Stromal cell of bone marrow (primary cell): ENCODE data around the gene TSC2.
"Not testable (repeated sequence)": the region's sequence is repeated elsewhere in the genome, so short reads cannot be mapped to it uniquely, and the experiment has no call there.

ENCODE experiments used
- DNase-seq: peaks from one replicate; pipeline ENCODE4 v3.0.0-alpha.2; 2012; ENCODE audit warnings: low read depth

The TSC2 gene

DNA sequence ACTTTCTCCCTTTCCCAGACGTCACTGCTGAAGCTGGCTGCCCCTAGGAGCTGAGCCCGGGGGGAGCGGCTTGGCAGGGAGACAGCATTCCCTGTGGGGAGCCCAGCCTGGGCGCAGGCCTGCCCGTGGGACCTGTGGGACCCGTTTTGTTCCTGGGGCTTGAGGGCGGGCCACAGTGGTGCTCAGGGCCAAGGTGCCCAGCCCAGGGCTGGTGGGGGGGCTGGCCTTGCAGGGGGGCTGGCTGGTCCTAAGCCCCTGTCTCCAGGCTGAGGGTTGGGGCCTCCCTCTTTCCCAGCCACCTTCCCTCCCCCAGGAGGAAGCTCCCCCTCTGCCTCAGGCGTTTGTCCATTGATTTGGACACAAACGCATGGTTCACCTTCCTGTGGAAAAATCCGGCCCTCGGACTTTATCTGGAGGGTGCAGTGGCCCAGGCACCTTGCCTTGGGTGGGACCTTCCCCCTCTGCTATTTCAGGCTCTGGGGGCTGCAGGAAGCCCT is 16.7 kb upstream of the TSC2 start:
- no peak for DNase-seq

DNA sequence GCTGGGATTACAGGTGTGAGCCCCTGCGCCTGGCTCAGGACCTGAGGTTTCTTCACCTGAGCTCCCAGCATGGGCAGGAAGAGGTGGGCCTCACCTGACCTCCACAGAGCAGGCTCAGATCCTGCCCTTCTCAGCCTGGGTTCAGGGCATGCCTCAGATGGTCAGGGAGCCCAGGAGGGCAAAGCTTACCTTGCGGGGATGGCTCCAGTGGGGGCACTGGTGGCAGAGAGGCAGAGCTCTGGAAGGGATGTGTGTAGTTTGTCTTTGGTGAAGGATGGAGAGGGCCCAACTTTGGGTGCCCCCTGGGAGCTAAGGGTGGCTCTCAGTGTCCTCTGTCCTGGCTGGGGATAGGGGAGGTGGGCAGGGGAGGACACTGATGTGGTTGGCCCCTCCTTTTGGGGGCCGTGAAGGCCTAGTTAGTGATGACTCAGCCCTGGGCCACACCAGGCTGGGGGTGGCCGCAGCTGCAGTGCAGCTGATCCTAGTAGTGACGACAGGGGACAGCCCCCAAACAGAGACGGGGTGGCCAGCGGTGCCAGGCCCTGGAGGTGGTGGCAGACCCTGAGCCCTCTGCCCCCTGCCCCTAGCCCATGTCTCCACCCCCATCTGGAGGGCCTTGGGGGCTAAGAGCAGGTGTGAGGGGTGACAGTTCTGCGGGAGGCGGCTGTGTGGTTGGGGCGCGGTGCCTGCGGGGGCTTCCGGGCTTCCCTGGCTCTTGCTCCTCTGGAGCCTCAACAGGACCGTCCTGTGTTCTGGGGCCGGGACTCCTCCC is 15.3 kb upstream of the TSC2 start:
- no peak for DNase-seq

DNA sequence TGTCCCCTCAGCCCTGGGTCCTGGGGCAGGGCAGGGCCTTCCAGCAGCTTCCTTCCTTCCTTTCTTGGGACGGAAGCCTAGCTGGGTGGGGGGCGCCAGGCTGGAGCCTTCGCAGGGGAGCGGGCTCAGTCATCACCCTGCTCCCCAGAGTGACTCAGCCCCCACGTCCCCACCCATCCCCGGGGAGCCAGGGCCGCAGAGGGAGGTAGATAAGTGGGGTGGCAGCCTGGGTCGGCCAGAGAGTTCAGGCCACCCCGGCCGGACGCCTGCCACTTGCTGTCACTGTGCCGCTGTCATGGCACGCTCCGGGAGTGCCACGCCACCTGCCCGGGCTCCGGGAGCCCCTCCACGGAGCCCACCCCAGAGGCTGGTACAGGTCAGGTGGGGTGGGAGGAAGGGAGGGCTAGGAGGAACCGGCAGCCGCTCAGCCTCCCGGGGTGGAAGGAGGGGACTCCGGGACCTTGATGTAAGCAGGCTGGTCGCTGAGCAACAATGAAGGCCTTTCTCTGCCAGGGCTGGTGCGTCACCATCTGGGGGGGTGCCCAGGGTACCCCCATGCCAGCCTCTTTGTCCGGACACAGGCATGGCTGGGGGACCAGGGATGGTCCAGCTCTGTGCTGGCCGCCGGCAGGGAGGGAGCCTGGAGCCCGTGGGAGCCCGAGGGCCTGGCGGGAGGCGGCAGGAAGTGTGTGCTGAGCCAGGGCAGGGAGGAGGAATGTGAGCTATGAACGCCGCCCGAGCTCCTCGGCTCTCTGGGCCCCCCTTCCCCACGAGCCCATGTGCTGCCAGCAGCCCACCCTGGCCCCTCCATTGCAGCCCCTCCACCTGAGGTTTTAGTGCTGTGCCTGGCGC is 14.5 kb upstream of the TSC2 start:
- DNase-seq, result peak; percentile 45

DNA sequence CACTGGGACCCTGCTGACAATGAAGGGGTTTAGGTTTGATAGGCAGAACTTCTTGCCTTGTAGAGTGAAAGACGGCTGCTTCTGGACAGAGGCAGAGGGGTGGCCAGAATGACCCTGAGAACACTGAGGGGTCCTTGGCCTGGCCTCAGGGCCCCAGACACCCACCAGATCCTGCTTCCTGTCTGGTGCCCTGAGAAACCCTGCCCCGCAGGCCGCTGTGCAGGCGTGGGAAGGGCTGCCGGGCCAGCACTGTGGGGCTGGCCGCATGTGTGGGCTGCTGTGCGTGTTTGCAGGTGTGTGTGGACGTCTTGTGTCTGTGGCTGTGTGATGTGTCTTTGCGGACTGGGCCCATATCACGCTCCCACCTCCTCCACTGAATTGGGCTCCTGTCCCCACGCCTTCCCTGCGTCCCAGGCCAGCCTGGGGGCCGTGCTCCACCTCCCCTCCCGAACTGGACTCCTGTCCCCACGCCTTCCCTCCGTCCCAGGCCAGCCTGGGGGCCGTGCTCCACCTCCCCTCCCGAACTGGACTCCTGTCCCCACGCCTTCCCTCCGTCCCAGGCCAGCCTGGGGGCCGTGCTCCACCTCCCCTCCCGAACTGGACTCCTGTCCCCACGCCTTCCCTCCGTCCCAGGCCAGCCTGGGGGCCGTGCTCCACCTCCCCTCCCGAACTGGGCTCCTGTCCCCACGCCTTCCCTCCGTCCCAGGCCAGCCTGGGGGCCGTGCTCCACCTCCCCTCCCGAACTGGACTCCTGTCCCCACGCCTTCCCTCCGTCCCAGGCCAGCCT is 13.7 kb upstream of the TSC2 start:
- DNase-seq, result not testable (repeated sequence)

DNA sequence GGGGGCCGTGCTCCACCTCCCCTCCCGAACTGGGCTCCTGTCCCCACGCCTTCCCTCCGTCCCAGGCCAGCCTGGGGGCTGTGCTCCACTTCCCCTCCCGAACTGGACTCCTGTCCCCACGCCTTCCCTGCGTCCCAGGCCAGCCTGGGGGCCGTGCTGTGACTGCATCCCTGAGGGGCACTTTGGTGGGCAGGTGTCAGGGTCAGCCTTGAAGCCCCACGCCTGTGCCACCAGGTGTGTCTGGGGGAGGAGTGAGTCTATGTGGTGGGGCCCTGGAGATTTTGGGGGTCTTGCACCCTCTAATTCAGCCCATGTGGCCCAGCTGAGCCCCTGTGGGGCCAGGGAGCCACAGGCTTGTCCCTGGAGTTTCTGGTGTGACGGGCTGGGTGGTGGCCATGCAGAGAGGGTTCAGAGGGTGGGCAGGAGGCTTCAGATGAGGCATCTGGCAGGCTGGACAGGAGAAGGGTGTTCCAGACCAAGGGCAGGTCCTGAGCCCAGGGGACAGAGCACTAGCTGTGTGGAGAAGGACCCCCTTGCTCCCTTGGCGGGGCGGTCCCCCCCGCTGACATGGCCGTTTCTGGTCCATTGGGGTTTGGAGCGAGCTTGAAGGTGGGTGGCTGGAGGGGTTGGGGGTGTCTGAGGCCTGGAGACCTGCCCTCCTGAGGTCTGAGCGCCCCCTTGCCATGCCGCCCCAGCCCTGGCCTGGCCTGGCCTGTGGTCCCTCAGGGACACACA is 12.9 kb upstream of the TSC2 start:
- no peak for DNase-seq

DNA sequence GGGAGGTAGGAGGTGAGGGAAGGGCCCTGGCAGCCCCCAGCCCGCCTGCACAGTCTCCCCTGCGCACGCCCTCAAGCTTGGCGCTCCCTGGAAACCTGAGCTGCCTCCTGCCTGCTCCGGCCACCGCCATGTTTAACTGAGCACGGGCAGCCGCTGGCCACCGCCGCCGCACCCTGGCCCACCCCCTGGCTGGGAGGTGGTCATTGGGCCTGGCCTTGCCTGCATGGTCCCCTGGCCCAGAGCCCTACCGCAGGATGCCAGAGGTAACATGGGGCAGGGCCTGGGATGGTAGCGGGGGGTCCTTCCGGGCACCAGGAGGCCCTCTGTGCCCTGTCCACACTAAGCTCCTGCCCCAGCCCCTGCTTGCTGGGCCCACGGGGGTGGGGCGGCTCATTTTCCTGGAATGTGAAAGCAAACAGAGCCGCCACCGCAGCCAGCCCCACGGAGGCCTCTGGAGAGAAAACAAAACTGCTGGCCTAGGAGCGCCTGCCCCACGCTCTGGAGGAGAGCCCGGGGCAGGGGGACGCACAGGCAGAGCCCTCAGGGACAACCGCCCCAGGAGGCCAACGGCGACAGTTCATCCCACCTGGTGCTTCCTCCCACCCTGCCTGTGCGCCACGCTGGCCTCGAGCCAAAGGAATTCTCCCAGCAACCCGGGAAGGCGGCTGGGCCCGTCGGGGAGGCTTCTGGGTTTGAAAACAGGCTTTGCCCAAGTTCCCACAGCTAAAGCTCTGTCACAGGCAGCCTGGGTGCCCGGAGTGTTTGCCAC is 12.2 kb upstream of the TSC2 start:
- DNase-seq, result peak; percentile 81

DNA sequence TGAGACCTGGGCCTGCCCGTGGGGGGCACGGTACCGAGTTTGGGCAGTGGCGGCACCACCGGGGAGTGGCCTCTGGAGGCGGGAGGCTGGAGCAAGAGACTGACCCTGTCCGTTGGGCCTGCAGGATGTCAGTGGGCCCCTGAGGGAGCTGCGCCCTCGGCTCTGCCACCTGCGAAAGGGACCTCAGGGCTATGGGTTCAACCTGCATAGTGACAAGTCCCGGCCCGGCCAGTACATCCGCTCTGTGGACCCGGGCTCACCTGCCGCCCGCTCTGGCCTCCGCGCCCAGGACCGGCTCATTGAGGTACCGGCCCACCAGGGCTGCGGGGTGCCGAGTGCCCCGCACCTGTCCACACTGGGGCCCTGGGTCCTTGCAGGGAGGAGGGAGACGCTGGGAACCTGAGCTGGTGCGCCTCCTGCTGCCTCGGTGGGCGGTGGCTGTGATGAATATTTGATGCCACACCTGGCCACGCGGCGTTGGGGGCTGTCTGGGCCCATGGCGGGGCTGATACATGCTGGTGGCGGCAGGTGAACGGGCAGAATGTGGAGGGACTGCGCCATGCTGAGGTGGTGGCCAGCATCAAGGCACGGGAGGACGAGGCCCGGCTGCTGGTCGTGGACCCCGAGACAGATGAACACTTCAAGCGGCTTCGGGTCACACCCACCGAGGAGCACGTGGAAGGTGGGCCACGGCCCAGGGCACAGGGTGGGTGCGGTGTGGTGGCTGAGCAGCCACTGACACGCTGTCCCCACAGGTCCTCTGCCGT is 11.4 kb upstream of the TSC2 start:
- DNase-seq, result no peak

DNA sequence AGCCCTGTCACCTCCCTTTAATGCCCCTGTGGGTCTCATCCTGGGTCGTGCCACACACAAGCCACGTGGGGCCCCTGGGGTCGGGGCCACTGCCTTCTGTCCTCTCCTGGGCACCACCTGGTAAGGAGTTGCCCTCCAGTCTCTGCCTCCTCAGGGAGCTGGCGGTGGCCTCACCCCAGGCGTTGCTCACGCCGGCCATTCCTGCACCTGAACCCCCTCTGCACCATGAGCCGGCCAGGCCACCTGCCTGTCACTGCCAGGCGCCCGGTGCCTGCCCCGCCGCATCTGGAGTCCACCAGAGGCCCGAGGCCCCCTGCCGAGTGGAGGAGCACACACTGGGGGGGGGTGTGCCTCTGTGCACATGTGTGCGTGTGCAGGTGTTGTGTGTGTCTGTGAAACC is 10.7 kb upstream of the TSC2 start:
- no peak for DNase-seq

DNA sequence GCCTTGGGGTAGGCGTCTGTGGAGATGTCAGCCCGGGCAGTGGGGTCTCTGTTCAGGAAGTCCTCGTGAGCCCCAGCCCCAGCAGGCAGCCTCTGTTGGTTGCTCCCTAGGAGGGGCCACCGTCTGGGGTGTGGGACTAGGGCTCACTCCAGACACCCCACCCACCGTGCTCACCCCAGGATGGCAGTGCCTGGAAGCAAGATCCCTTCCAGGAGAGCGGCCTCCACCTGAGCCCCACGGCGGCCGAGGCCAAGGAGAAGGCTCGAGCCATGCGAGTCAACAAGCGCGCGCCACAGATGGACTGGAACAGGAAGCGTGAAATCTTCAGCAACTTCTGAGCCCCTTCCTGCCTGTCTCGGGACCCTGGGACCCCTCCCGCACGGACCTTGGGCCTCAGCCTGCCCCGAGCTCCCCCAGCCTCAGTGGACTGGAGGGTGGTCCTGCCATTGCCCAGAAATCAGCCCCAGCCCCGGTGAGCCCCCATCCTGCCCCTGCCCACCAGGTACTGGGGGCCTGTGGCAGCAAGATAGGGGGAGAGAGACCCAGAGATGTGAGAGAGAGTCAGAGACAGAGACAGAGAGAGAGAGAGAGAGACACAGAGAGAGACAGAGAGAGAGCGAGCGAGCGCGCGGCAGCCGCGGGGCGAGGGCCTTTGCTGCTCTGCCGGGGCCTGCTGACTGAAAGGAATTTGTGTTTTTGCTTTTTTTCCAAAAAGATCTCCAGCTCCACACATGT is 10.0 kb upstream of the TSC2 start:
- no peak for DNase-seq

DNA sequence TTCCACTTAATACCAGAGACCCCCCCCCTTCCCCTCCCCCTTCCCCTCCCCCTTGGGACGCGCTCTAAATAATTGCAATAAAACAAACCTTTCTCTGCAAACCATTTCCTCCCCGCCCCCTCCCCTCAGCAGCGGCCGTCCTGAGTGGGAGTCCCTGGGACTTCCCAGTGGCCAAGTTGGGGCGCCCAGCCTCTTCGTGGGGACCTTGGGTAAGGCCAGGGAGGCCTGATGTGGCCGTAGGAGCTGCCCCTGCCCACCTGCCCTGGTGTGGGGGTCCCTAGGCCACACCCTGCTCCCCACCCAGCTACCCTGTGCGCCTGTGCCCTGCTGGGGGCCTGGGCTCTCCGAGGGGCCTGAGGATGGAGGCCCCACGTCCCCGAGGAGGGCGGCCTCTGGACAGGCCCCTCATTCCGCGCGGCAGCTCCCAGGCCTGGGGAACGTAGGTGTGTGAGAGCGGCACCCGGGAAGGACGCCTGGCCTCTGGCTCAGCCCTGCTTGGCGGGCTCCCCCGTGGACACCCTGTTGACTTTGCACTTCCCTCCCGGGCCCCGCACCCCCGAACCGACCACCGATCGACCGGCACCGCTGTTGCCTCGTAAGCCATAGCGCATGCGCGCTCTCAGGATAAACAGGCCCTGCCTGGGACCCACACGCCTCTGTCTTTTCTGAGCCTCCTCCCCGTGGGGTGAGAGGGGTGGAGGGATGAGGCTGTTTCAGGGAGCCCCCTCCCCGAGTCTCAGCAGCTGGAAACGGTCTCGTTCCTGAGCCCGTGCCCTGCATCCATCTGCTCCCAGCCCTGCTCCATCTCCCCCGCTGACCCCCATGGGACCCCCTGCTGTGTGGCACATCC is 9.2 kb upstream of the TSC2 start:
- no peak for DNase-seq

DNA sequence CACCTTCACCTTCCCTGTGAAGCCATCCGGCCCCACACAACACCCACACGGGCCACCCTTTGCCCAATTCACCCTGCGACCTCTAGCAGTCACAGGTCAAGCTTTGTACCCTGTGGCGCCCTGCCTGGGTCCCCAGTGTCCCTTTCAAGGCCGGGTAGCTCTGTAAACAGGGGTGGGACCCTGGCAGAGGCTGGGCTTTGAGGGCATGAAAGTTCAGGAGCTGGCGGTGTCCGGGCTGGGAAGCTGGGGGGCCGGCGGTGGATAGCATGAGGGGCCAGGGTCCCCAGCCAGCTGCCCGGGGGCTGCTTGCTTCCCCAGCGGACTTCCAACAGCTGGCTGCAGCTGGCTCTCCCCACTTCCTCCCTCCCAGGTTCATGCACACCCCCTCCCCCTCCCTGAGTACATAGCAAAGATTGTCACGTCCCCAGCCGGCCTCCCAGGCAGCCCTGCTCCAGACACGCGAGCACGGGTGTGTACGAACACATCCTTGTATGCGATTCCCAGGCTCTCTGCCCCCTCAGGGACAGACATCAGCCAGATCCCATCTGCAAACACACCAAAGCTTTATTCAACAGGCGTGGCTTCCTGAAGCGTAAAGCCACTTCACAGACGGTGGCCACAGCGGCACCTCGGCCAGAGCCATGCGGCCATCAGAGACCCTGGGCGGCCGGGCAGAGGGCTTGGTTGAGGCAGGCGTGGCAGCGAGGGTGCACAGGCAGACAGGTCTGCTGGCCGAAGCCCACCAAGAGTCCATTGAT is 8.3 kb upstream of the TSC2 start:
- DNase-seq, result no peak

DNA sequence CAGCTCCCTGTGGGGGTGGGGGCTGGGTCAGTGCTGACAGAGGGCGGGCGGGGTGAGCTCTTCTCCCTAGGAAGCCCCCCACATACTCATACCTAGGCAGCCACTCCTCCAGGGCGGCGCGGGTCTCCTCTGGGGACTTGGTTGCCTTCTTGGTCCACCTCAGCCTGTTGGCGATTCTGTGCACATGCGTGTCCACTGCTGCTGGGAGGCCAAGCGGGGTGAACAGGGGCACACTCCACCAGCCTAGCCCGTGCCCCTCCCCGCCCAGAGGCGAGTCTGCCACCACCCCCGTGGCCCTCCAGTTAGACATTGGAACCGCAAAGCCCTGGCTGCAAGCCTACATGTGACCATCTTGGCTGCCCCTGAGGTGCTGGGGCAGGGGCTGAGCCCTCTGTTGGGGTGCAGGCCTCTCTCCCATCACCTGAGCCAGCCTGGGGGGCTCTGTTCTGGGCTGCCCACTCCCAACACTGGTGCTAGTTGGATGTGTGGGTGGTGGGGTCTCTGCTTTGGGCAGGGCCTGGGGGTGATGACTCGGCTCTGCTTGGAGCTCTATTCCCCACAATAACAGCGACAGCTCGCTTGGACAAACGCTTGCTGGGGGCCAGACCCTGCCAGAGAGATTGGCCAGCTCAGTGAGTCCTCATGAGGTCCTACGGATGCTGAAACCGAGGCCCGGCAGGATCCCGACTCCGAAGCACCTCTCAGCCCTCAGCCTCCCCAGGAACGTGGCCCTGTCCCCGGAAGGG is 7.6 kb upstream of the TSC2 start:
- DNase-seq, result no peak

DNA sequence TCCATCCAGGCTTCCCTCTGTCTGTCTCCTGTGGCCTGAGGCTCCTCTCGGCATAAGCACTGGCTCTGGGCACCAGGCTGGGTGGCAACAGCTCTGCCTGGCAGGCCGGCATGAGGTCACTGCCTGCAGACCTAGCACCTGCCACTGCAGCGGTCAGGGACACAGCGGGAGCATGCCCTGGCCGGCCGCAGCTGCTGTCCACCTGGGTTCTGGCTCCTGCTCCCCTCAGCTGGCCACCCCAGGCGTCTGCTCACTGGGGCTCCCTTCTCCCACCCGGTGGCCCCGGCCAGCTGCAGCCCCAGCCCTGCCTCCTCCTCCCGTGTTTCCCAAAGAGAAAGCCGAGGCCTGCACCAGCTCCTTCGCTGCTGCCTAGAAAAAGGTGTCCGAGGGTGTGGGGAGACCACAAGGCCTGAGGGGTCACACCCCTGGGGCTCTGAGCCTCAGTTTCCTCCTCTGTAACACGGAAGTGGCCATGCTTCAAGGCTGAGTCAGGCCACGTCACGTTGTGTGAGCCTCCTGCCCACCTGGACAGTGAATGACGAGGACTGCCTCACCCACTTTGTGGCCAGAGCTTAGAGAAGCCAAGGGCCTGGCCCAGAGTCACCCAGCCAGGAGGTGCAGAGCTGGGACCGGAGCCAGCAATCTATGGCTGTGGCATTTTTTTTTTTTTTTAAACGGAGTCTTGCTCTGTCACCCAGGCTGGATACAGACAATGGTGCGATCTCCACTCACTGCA is 6.8 kb upstream of the TSC2 start:
- no peak for DNase-seq

DNA sequence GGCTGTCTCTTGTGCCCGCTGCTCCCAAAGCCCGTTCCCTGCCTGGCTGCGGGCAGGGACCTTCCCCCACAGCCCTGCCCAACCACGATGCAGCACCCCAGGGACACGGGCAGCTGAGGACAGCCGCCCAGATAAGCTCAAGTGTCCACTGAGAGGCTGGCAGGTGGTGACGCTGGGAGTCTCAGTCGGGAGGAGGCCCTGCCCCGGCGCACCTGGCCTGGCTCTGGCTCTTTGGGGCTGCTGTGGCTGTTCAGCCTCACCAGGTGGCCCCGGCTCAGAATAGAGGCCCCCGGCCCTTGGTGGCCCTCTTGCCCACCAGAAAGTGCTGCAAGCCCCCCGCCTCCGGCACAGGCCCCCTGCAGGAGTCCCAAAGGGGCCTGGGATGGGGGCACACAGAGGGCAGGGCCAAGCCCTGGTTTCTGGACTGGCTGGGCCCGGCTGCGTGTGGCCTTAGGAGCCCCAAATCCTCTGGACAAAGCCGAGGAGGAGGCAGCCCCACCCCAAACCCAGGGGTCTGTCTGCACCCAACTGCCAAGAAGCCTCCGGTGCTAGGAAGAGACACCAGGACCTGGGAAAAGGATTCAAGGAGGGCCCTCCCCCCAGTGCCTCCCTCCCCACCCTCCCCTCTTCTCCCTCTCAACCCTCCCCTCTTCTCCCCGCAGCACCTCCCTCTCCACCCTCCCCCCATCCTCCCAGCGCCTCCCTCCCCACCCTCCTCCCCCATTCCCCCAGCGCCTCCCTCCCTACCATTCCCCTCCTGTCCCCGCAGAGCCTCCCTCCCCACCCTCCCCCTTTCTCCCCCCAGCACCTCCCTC is 5.4 kb upstream of the TSC2 start:
- DNase-seq, result no peak

DNA sequence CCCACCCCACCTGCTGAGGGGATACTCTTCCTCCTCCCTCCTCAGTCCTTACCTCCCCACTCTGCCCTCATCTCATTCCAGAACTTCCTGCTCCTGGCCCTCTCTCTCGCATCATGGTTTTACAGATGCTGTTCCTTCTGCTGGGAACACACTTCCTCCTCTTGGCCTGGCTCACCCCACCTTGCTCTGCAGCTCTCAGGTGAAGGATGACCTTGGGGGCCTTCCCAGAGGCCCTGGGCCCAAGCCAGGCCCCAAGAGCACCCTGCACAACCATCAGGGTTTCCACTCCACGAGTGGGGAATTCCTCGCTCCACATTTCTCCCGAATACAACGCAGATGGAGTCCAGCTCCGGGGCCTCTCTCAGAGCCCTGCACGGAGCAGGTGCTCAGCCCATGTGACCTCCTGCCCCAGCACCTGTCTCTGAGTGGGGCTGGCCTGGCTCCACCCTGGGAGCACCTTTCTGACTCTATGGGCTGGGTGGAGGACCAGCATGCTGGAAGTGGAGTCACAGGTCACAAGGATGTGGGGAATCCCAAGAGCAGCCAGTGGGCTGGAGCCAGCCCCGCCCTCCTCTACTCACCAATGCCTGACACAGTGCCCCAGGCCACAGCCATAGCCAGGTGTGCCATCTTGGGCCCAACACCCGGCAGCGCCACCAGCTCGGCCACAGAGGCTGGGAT is 4.7 kb upstream of the TSC2 start:
- no peak for DNase-seq
